ENCODE data around the gene IAH1. TPM values are rescaled to one million over a fixed set of nuclear protein-coding genes. Genes with fewer than 3 reads are reported as not detected.

Gene IAH1
- total and polyA plus RNA-seq, 2 of the 4 experiments (the other 2 are of a cell fraction), result 84.5 to 89.8 TPM

DNA sequence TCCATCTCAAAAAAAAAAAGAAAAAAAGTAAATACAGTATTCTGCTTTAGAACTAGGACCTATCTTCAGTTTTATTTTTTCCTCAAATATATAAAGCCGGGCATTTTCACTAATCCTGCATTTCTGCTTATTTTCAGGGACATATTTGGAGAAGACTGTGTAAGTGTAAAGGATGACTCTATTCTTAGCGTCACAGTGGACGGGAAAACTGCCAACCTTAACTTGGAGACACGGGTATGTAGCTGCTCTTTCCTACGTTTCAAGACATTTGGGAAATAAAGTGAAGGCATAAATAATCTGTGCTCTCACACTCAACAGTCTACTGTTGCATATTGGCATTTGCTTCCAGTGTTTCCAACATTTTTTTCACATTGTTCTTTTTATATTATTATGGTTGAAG lies 3.1 kb upstream of the IAH1 start:
- TF ChIP-seq POLR2A (IDR thresholded peaks at IDR 0.05; ENCODE audit: low read depth, low read length), result no peak
- TF ChIP-seq RCOR1 (IDR thresholded peaks at IDR 0.05; ENCODE audit: insufficient replicate concordance, low read length), result no peak
- TF ChIP-seq MXI1 (IDR thresholded peaks at IDR 0.05; ENCODE audit: borderline replicate concordance, low read depth, low read length), result no peak
- no peak for TF ChIP-seq MAZ (IDR thresholded peaks at IDR 0.05; ENCODE audit: borderline replicate concordance, low read depth, low read length)
- no peak for TF ChIP-seq CEBPB (IDR thresholded peaks at IDR 0.05; ENCODE audit: low read depth, low read length)
- TF ChIP-seq, protein P1, sequence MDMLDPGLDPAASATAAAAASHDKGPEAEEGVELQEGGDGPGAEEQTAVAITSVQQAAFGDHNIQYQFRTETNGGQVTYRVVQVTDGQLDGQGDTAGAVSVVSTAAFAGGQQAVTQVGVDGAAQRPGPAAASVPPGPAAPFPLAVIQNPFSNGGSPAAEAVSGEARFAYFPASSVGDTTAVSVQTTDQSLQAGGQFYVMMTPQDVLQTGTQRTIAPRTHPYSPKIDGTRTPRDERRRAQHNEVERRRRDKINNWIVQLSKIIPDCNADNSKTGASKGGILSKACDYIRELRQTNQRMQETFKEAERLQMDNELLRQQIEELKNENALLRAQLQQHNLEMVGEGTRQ (IDR thresholded peaks at IDR 0.05; ENCODE audit: low read depth, low read length), result no peak
- Histone ChIP-seq H3K27ac (ENCODE audit: insufficient read depth, low read length) (no peak overlapping the region), H4K5ac (ENCODE audit: low read depth, low read length) (no peak overlapping the region), H3K4ac (ENCODE audit: low read depth, low read length) (no peak overlapping the region), H2BK5ac (ENCODE audit: low read depth, low read length, poor library complexity, severe bottlenecking) (no peak overlapping the region), H2BK20ac (ENCODE audit: low read depth, low read length) (no peak overlapping the region), H3K36me3 (ENCODE audit: control insufficient read depth, insufficient read depth, low read length) (peaks cover 17% of the 10 kb centered on the region), H3K9ac (ENCODE audit: low read depth, low read length) (no peak overlapping the region), H4K8ac (ENCODE audit: low read depth in 2 of 2, low read length in 2 of 2) (no peak overlapping the region), H3K4me3 (ENCODE audit: insufficient read depth, low read depth, low read length) (no peak overlapping the region), H3K9me3 (ENCODE audit: control insufficient read depth, insufficient read depth, low read length) (no peaks in the 10 kb centered on the region), H3K18ac (ENCODE audit: low read depth, low read length) (no peak overlapping the region), H3K56ac (ENCODE audit: extremely low read depth, insufficient read depth, low read length) (no peak overlapping the region), H3K4me2 (ENCODE audit: low read depth, low read length) (no peak overlapping the region), H3K14ac (replicated peaks; ENCODE audit: low read depth, low read length) (no peak overlapping the region), H4K20me1 (ENCODE audit: insufficient read depth, low read length) (no peaks in the 10 kb centered on the region), H2BK15ac (ENCODE audit: low read depth, low read length) (no peak overlapping the region), H2BK120ac (ENCODE audit: low read depth, low read length) (no peak overlapping the region), H3K27me3 (ENCODE audit: control insufficient read depth, insufficient read depth, low read length) (no peaks in the 10 kb centered on the region), H2AK5ac (ENCODE audit: low read depth, low read length) (no peak overlapping the region), H2AK9ac (replicated peaks; ENCODE audit: low read depth, low read length, poor library complexity) (no peak overlapping the region), H3K23ac (ENCODE audit: low read depth, low read length) (no peak overlapping the region), H4K91ac (ENCODE audit: insufficient read depth, low read depth, low read length) (no peak overlapping the region), H3K9me1 (ENCODE audit: insufficient read depth, low read length) (0 out of 2 replicates have a peak, but pooled peaks cover 8% of the 10 kb centered on the region), H3K79me1 (ENCODE audit: low read depth in 1 of 2, low read length in 2 of 2) (peaks cover 6 to 26% of the 10 kb centered on the region in 2 experiments), H3K4me1 (ENCODE audit: control insufficient read depth, insufficient read depth, low read length) (peaks cover 10% of the 10 kb centered on the region), H2AFZ (replicated peaks; ENCODE audit: low read length, poor library complexity) (no peak overlapping the region)
- ATAC-seq (ENCODE audit: low read depth), result no peak
- in situ Hi-C loops (cut with MboI; ENCODE audit: low sequenced_read_pairs) (no loop called here), intact Hi-C loops (cut with micrococcal nuclease) (no loop called here), dilution Hi-C loops (cut with HindIII; ENCODE audit: low sequenced_read_pairs, unreplicated experiment) (no loop called here)
- ChIA-PET CTCF (no interaction called here), POLR2A (ENCODE audit: unreplicated experiment) (no interaction called here)
- no peak for DNase-seq
- no CpG with 5 or more reads among the region's 5 CpGs for WGBS, 2 experiments (ENCODE audit: extremely low coverage in 2 of 2, insufficient read length in 1 of 2)
- no TSS peak for BruUV-seq (replicated peaks)

Data from IMR-90 (cell line).